SK-N-SH (cell line): ENCODE data around the gene PLEKHA6. TPM values are rescaled to one million over a fixed set of nuclear protein-coding genes. Genes with fewer than 3 reads are reported as not detected.
A peak's percentile ranks its signal among the peaks of the same experiment; 100 is the strongest.

Source experiments
- CTCF ChIA-PET: fragments of 300-600, 350-600 bp; formaldehyde crosslinking; extraction: SDS; loops from one replicate; lab custom pipeline; 2021; lab: Yijun Ruan, JAX
- POLR2A ChIA-PET: fragments of 350-600 bp; sonication (Branson Sonifier 250); formaldehyde crosslinking; extraction: SDS; loops from one replicate; lab custom pipeline; 2020; ENCODE audit warnings: antibody characterized with exemption, inconsistent platforms; lab: Yijun Ruan, JAX
- DNase-seq: peaks from one replicate; pipeline ENCODE4 v3.0.0; 2012
- H2AFZ ChIP-seq: fragments of 200-600 bp; sonication (generic); 2 replicates; pipeline ENCODE4 v1.8.1; 2016; ENCODE audit warnings: antibody characterized with exemption, mild to moderate bottlenecking, low read depth
- H3F3A ChIP-seq: fragments of 200-600 bp; sonication (generic); replicated peaks from 2 replicates; pipeline ENCODE3; 2016; ENCODE audit warnings: antibody characterized with exemption, mild to moderate bottlenecking; ENCODE audit not compliant: insufficient read depth
- H3K27ac ChIP-seq, 2 experiments: fragments of 200-500 bp in 1 of 2; fragments of 200-600 bp in 1 of 2; sonication (Bioruptor generic) in 1 of 2; sonication (generic), shearing (Covaris generic) in 1 of 2; 2 replicates each; pipeline versions ENCODE4 v1.5.1 to v1.6.1; 2014 to 2016; ENCODE audit warnings: low read depth in 2 of 2, inconsistent platforms in 1 of 2, low read length in 1 of 2, mild to moderate bottlenecking in 1 of 2, mixed read lengths in 1 of 2
- H3K27me3 ChIP-seq: fragments of 200-600 bp; sonication (generic), shearing (Covaris generic); 2 replicates; pipeline ENCODE4 v1.6.1; 2016; ENCODE audit warnings: mixed run types; ENCODE audit not compliant: insufficient read depth
- H3K36me3 ChIP-seq, 2 experiments: fragments of 200-500 bp in 1 of 2; fragments of 200-600 bp in 1 of 2; sonication (Bioruptor generic) in 1 of 2; sonication (generic) in 1 of 2; replicated peaks in 1 of 2; 2 replicates each; pipeline versions ENCODE3 to v1.5.1; 2014 to 2016; ENCODE audit warnings: low read length in 1 of 2, mild to moderate bottlenecking in 1 of 2; ENCODE audit not compliant: insufficient read depth in 2 of 2, control insufficient read depth in 1 of 2
- H3K4me1 ChIP-seq, 2 experiments: fragments of 200-500 bp in 1 of 2; fragments of 200-600 bp in 1 of 2; sonication (Bioruptor generic) in 1 of 2; sonication (generic), shearing (Covaris generic) in 1 of 2; 2 replicates each; pipeline versions ENCODE4 v1.5.1 to v1.6.1; 2014 to 2016; ENCODE audit warnings: low read depth in 1 of 2, low read length in 1 of 2, mixed run types in 1 of 2; ENCODE audit not compliant: insufficient read depth in 2 of 2, control insufficient read depth in 1 of 2
- H3K4me2 ChIP-seq: fragments of 200-600 bp; sonication (generic), shearing (Covaris generic); 2 replicates; pipeline ENCODE4 v1.6.1; 2017; ENCODE audit warnings: mixed run types
- H3K4me3 ChIP-seq, 2 experiments: fragments of 200-500 bp in 1 of 2; fragments of 200-600 bp in 1 of 2; sonication (Bioruptor generic) in 1 of 2; sonication (generic), shearing (Covaris generic) in 1 of 2; 2 replicates each; pipeline versions ENCODE4 v1.5.1 to v1.8.1; 2014 to 2016; ENCODE audit warnings: low read depth in 2 of 2, inconsistent platforms in 1 of 2, low read length in 1 of 2, mild to moderate bottlenecking in 1 of 2, mixed read lengths in 1 of 2, moderate library complexity in 1 of 2
- H3K79me2 ChIP-seq: fragments of 200-600 bp; sonication (generic); 2 replicates; pipeline ENCODE4 v1.8.1; 2017; ENCODE audit warnings: mild to moderate bottlenecking; ENCODE audit not compliant: insufficient read depth
- H3K9ac ChIP-seq: fragments of 200-600 bp; sonication (generic); 2 replicates; pipeline ENCODE4 v1.6.1; 2017; ENCODE audit warnings: mixed run types
- H3K9me2 ChIP-seq: fragments of 200-600 bp; sonication (generic); 2 replicates; pipeline ENCODE4 v1.6.1; 2017; ENCODE audit warnings: mixed run types
- H3K9me3 ChIP-seq: fragments of 200-600 bp; sonication (generic); 2 replicates; pipeline ENCODE4 v1.6.1; 2017; ENCODE audit warnings: mixed run types, mild to moderate bottlenecking, moderate library complexity
- H4K20me1 ChIP-seq: fragments of 200-600 bp; sonication (generic); 2 replicates; pipeline ENCODE4 v1.6.1; 2017; ENCODE audit warnings: mild to moderate bottlenecking, mixed run types; ENCODE audit not compliant: insufficient read depth
- CHD2 ChIP-seq: fragments of 150-350 bp; IDR thresholded peaks from 2 replicates; pipeline ENCODE4 v1.6.1; 2018; ENCODE audit warnings: low read length; ENCODE audit not compliant: partially characterized antibody
- ELF1 ChIP-seq: IDR thresholded peaks from 2 replicates; pipeline ENCODE4 v1.4.0; 2012
- EZH2phosphoT487 ChIP-seq: fragments of 200-600 bp; sonication (generic); IDR thresholded peaks from 2 replicates; pipeline ENCODE4 v1.6.1; 2017; ENCODE audit warnings: low read depth, mixed run types, mild to moderate bottlenecking, antibody characterized with exemption, moderate library complexity, borderline replicate concordance
- FOXJ3 ChIP-seq: sonication (generic); formaldehyde crosslinking; IDR thresholded peaks from 2 replicates; pipeline ENCODE4 v1.5.1; 2020; ENCODE audit warnings: mild to moderate bottlenecking, missing genetic modification reagents
- GABPA ChIP-seq: IDR thresholded peaks from 2 replicates; pipeline ENCODE4 v1.4.0; 2012; ENCODE audit warnings: low read depth, mild to moderate bottlenecking
- GATA2 ChIP-seq: sonication (generic); formaldehyde crosslinking; IDR thresholded peaks from 2 replicates; pipeline ENCODE4 v1.5.0; 2020; ENCODE audit warnings: mild to moderate bottlenecking, missing genetic modification reagents
- JUND ChIP-seq: IDR thresholded peaks from 2 replicates; pipeline ENCODE4 v1.4.0; 2012
- MEF2A ChIP-seq: IDR thresholded peaks from 2 replicates; pipeline ENCODE4 v1.4.0; 2012; ENCODE audit warnings: low read depth, borderline replicate concordance
- NFIC ChIP-seq: IDR thresholded peaks from 2 replicates; pipeline ENCODE4 v1.4.0; 2012; ENCODE audit warnings: borderline replicate concordance
- NRF1 ChIP-seq: IDR thresholded peaks from 2 replicates; pipeline ENCODE4 v1.6.1; 2012; ENCODE audit warnings: low read depth, mild to moderate bottlenecking, low read length
- POLR2AphosphoS5 ChIP-seq: IDR thresholded peaks from 2 replicates; pipeline ENCODE4 v1.6.1; 2012; ENCODE audit warnings: low read depth, low read length
- RAD21 ChIP-seq: IDR thresholded peaks from 2 replicates; pipeline ENCODE4 v1.6.1; 2012; ENCODE audit warnings: mild to moderate bottlenecking, low read length
- RCOR1 ChIP-seq: fragments of 150-350 bp; IDR thresholded peaks from 2 replicates; pipeline ENCODE4 v1.6.1; 2017; ENCODE audit warnings: antibody characterized with exemption, low read length
- RFX5 ChIP-seq: IDR thresholded peaks from 2 replicates; pipeline ENCODE4 v1.6.1; 2012; ENCODE audit warnings: mild to moderate bottlenecking, improper control_type of control experiment, low read length
- SIN3A ChIP-seq: IDR thresholded peaks from 2 replicates; pipeline ENCODE4 v1.6.1; 2012; ENCODE audit warnings: low read depth, mild to moderate bottlenecking, low read length, moderate library complexity, borderline replicate concordance
- TEAD4 ChIP-seq: IDR thresholded peaks from 2 replicates; pipeline ENCODE4 v1.4.0; 2012; ENCODE audit warnings: mild to moderate bottlenecking, borderline replicate concordance; ENCODE audit not compliant: insufficient read depth
- YY1 ChIP-seq: IDR thresholded peaks from 2 replicates; pipeline ENCODE4 v1.4.0; 2012; ENCODE audit warnings: low read depth, mild to moderate bottlenecking
- WGBS: methylation state at CpG from one replicate; pipeline ENCODE4 v1.1.6; 2017; ENCODE audit warnings: low lambda C conversion rate; 5-methylcytosine and 5-hydroxymethylcytosine counted together
- polyA plus RNA-seq, 3 experiments: library from polyadenylated mRNA; depleted of rRNA; stranded (reverse); fragments of >200 nt; gene quantifications; 2 replicates each; pipeline ENCODE4 v1.2.3, GENCODE V29; 2012
- TF ChIP-seq, protein P1 (sequence below): IDR thresholded peaks from 2 replicates; pipeline ENCODE4 v1.4.0; 2012; ENCODE audit warnings: low read depth
- TF ChIP-seq, protein P2 (sequence below): IDR thresholded peaks from 2 replicates; pipeline ENCODE4 v1.6.1; 2012; ENCODE audit warnings: mild to moderate bottlenecking, low read depth, low read length, moderate library complexity
- TF ChIP-seq, protein P3 (sequence below): IDR thresholded peaks from 2 replicates; pipeline ENCODE4 v1.4.0; 2012; ENCODE audit warnings: low read depth, borderline replicate concordance
- TF ChIP-seq, protein P4 (sequence below): IDR thresholded peaks from 2 replicates; pipeline ENCODE4; 2012

The PLEKHA6 gene
- polyA plus RNA-seq, 1 of the 3 experiments (the other 2 are of a cell fraction), result 1.2 TPM

DNA sequence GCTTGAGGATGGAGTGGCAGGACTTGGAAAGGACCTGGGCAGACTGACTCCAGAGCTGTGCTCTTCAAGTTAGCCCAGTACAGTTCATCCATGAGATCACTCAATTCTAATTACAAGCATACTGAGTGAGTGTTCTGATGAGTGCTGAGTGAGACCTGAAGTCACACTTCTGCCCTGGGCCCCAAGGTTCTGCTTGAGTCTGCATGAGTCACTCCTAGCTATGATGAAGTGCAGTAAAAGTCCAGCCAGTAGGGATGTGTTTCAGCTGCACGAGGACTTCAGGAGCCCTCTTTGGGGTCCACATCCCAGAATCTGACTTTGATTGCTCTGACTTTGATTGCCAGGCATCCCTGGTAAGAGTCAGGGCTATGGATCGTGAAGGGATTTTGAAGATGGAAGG is 35.8 kb downstream of the PLEKHA6 start:
- ChIA-PET POLR2A (interaction anchor here (0.8 to 1.2 kb wide), 2 partner anchors 9 to 44 kb away, joined by 3 read pairs; no protein-coding TSS in a partner anchor), CTCF (interaction anchor here (0.7 to 1.5 kb wide), 6 partner anchors 9 to 117 kb away, joined by 3 to 5 read pairs (median 4); partner anchors contain the start of gene PLEKHA6)
- no peaks in the 10 kb centered on the region for H3K36me3 ChIP-seq
- no peak overlapping the region; a peak in 2 of 4 replicates for H3K27ac ChIP-seq
- no peak overlapping the region for H3K9ac ChIP-seq
- 26% methylated on average over 2 of the region's 2 CpGs for WGBS
- H3K9me3 ChIP-seq, result no peaks in the 10 kb centered on the region
- TF ChIP-seq RFX5 (no peak), SIN3A (no peak), YY1 (no peak), ELF1 (no peak), NFIC (no peak), RAD21 (no peak), GABPA (no peak), NRF1 (no peak)
- TF ChIP-seq, all 33 proteins: peak for 0
- Histone ChIP-seq H3K9me2 (no peaks in the 10 kb centered on the region), H2AFZ (no peak overlapping the region), H3F3A (no peaks in the 10 kb centered on the region), H4K20me1 (no peaks in the 10 kb centered on the region), H3K79me2 (no peaks in the 10 kb centered on the region), H3K4me2 (no peak overlapping the region), H3K27me3 (peaks cover 9% of the 10 kb centered on the region; the same call in 1 of the 2 replicates), H3K4me3 (no peak overlapping the region), H3K4me1 (peaks cover 4 to 51% of the 10 kb centered on the region in 2 experiments; a peak in 2 of 4 replicates)
- DNase-seq, result no peak

DNA sequence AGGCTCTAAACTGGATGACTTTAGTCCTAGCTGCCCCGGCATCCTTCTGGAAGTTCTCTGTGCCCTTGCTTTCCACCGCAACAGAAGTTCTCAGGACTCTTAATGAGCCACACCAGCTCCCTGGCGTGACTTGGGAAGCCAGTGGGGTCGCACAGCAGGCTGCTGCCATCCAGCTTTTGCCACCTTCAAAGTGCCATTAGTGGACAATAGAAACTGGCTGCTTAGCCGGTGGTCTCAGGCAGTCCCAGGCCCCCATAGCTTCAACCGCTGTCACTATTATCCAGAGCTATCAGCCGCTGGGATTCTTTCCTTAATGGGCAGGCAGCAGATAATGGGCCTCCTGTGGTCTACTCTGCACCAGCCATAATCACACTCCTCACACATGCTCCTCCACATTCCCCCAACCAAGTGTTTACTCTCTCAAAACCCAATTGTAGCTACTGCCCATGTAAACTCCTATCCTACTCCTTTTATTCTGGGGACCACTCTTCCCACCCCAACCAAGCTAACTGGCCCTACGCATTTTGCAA is 37.3 kb downstream of the PLEKHA6 start:
- Histone ChIP-seq H3K27me3 (peaks cover 9% of the 10 kb centered on the region; the same call in 1 of the 2 replicates), H2AFZ (no peak overlapping the region), H4K20me1 (no peaks in the 10 kb centered on the region), H3K4me3 (no peak overlapping the region), H3F3A (no peaks in the 10 kb centered on the region), H3K9me3 (no peaks in the 10 kb centered on the region), H3K9me2 (no peaks in the 10 kb centered on the region), H3K79me2 (no peaks in the 10 kb centered on the region), H3K9ac (no peak overlapping the region), H3K27ac (peak overlapping the region in 1 of 2 experiments; percentile 89; a peak in 2 of 4 replicates), H3K4me2 (no peak overlapping the region), H3K36me3 (no peaks in the 10 kb centered on the region), H3K4me1 (peaks cover 4 to 53% of the 10 kb centered on the region in 2 experiments; a peak in 2 of 4 replicates)
- 66% methylated on average over 6 of the region's 8 CpGs for WGBS
- no peak for DNase-seq
- ChIA-PET POLR2A (interaction anchor here (1.3 kb wide), 1 partner anchor 11 kb away, joined by 3 read pairs; no protein-coding TSS in a partner anchor), CTCF (interaction anchor here (0.7 to 1.8 kb wide), 6 partner anchors 11 to 64 kb away, joined by 3 to 4 read pairs (median 4); no protein-coding TSS in a partner anchor)
- TF ChIP-seq, protein P1, sequence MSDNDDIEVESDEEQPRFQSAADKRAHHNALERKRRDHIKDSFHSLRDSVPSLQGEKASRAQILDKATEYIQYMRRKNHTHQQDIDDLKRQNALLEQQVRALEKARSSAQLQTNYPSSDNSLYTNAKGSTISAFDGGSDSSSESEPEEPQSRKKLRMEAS, result no peak
- TF ChIP-seq RFX5 (no peak), GATA2 (CRISPR knock-in tag) (no peak), POLR2AphosphoS5 (no peak), NFIC (no peak), EZH2phosphoT487 (no peak), SIN3A (no peak), GABPA (no peak), FOXJ3 (CRISPR knock-in tag) (no peak), MEF2A (no peak), TEAD4 (no peak), RCOR1 (no peak), JUND (no peak), NRF1 (no peak), YY1 (no peak), CHD2 (no peak)
- TF ChIP-seq, protein P2, sequence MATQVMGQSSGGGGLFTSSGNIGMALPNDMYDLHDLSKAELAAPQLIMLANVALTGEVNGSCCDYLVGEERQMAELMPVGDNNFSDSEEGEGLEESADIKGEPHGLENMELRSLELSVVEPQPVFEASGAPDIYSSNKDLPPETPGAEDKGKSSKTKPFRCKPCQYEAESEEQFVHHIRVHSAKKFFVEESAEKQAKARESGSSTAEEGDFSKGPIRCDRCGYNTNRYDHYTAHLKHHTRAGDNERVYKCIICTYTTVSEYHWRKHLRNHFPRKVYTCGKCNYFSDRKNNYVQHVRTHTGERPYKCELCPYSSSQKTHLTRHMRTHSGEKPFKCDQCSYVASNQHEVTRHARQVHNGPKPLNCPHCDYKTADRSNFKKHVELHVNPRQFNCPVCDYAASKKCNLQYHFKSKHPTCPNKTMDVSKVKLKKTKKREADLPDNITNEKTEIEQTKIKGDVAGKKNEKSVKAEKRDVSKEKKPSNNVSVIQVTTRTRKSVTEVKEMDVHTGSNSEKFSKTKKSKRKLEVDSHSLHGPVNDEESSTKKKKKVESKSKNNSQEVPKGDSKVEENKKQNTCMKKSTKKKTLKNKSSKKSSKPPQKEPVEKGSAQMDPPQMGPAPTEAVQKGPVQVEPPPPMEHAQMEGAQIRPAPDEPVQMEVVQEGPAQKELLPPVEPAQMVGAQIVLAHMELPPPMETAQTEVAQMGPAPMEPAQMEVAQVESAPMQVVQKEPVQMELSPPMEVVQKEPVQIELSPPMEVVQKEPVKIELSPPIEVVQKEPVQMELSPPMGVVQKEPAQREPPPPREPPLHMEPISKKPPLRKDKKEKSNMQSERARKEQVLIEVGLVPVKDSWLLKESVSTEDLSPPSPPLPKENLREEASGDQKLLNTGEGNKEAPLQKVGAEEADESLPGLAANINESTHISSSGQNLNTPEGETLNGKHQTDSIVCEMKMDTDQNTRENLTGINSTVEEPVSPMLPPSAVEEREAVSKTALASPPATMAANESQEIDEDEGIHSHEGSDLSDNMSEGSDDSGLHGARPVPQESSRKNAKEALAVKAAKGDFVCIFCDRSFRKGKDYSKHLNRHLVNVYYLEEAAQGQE, result no peak
- TF ChIP-seq, protein P3, sequence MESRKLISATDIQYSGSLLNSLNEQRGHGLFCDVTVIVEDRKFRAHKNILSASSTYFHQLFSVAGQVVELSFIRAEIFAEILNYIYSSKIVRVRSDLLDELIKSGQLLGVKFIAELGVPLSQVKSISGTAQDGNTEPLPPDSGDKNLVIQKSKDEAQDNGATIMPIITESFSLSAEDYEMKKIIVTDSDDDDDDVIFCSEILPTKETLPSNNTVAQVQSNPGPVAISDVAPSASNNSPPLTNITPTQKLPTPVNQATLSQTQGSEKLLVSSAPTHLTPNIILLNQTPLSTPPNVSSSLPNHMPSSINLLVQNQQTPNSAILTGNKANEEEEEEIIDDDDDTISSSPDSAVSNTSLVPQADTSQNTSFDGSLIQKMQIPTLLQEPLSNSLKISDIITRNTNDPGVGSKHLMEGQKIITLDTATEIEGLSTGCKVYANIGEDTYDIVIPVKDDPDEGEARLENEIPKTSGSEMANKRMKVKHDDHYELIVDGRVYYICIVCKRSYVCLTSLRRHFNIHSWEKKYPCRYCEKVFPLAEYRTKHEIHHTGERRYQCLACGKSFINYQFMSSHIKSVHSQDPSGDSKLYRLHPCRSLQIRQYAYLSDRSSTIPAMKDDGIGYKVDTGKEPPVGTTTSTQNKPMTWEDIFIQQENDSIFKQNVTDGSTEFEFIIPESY, result no peak
- TF ChIP-seq, protein P4, sequence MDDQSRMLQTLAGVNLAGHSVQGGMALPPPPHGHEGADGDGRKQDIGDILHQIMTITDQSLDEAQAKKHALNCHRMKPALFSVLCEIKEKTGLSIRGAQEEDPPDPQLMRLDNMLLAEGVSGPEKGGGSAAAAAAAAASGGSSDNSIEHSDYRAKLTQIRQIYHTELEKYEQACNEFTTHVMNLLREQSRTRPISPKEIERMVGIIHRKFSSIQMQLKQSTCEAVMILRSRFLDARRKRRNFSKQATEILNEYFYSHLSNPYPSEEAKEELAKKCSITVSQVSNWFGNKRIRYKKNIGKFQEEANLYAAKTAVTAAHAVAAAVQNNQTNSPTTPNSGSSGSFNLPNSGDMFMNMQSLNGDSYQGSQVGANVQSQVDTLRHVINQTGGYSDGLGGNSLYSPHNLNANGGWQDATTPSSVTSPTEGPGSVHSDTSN, result no peak
